BE2C (cell line): ENCODE data around the gene ATXN7L2.

Experiments
- DNase-seq: peaks from one replicate; pipeline ENCODE4 v3.0.0-alpha.2; 2020
- H3K27me3 ChIP-seq: fragments of 250-450 bp; sonication (Bioruptor Pico); 2 replicates; pipeline ENCODE4 v1.5.1; 2020; ENCODE audit warnings: mild to moderate bottlenecking
- H3K36me3 ChIP-seq: fragments of 250-450 bp; sonication (Bioruptor Pico); 2 replicates; pipeline ENCODE4 v1.5.1; 2020; ENCODE audit warnings: mild to moderate bottlenecking
- H3K4me1 ChIP-seq: fragments of 250-450 bp; sonication (Bioruptor Pico); 2 replicates; pipeline ENCODE4 v1.5.1; 2020
- H3K4me3 ChIP-seq: 2 replicates; pipeline ENCODE4 v1.5.1; 2011; ENCODE audit warnings: low read depth, low read length
- H3K9me3 ChIP-seq: fragments of 250-450 bp; sonication (Bioruptor Pico); 2 replicates; pipeline ENCODE4 v1.5.1; 2020
- CTCF ChIP-seq: IDR thresholded peaks from 2 replicates; pipeline ENCODE4 v1.5.1; 2012; ENCODE audit warnings: mild to moderate bottlenecking, low read depth, low read length

The ATXN7L2 gene

GRCh38 chr1:109479901-109480300 is 3.8 kb upstream of the ATXN7L2 start:
- no peak for DNase-seq
- Histone ChIP-seq H3K4me1 (no peaks in the 10 kb centered on the region), H3K36me3 (no peaks in the 10 kb centered on the region), H3K27me3 (0 out of 2 replicates have a peak, but pooled peaks cover 7% of the 10 kb centered on the region), H3K9me3 (no peaks in the 10 kb centered on the region), H3K4me3 (no peak overlapping the region)
- TF ChIP-seq CTCF: no peak

GRCh38 chr1:109481646-109482045 is 2.1 kb upstream of the ATXN7L2 start:
- no peak for DNase-seq

GRCh38 chr1:109482242-109482641 is 1.5 kb upstream of the ATXN7L2 start:
- Histone ChIP-seq H3K36me3 (no peaks in the 10 kb centered on the region), H3K27me3 (no peaks in the 10 kb centered on the region), H3K4me3 (no peak overlapping the region), H3K9me3 (no peaks in the 10 kb centered on the region), H3K4me1 (no peaks in the 10 kb centered on the region)
- DNase-seq: no peak
- no peak for TF ChIP-seq CTCF

More at GRCh38 chr1:109481646-109482045, 2.1 kb upstream of the ATXN7L2 start:
- H3K4me3 ChIP-seq: no peak overlapping the region
- H3K27me3 ChIP-seq: no peaks in the 10 kb centered on the region
- TF ChIP-seq CTCF: no peak
- H3K4me1 ChIP-seq: no peaks in the 10 kb centered on the region
- H3K9me3 ChIP-seq: no peaks in the 10 kb centered on the region
- H3K36me3 ChIP-seq: no peaks in the 10 kb centered on the region

GRCh38 chr1:109482791-109483671 is 674 bp upstream of the ATXN7L2 start:
- no peaks in the 10 kb centered on the region for H3K27me3 ChIP-seq
- no peaks in the 10 kb centered on the region for H3K9me3 ChIP-seq
- no peaks in the 10 kb centered on the region; the same call in 1 of the 2 replicates for H3K36me3 ChIP-seq
- H3K4me3 ChIP-seq: peak overlapping the region; percentile 88
- TF ChIP-seq CTCF: peak; percentile 33
- peak; percentile 79 for DNase-seq
- H3K4me1 ChIP-seq: no peaks in the 10 kb centered on the region

- no peak for TF ChIP-seq CTCF
- Histone ChIP-seq H3K4me3 (peak overlapping the region; percentile 97), H3K27me3 (no peaks in the 10 kb centered on the region), H3K9me3 (no peaks in the 10 kb centered on the region), H3K36me3 (peaks cover 8% of the 10 kb centered on the region), H3K4me1 (no peaks in the 10 kb centered on the region)
- no peak for DNase-seq
Observed at GRCh38 chr1:109484519-109484975, 842 bp downstream of the ATXN7L2 start.

- Histone ChIP-seq H3K9me3 (no peaks in the 10 kb centered on the region), H3K27me3 (no peaks in the 10 kb centered on the region), H3K4me3 (peak overlapping the region; percentile 97), H3K36me3 (peaks cover 10% of the 10 kb centered on the region), H3K4me1 (no peaks in the 10 kb centered on the region)
- TF ChIP-seq CTCF: no peak
- DNase-seq: no peak
Observed at GRCh38 chr1:109485001-109485400, 1.3 kb downstream of the ATXN7L2 start.
